ENCODE results near the gene TCERG1L. TPM values are rescaled to one million over a fixed set of nuclear protein-coding genes. Genes with fewer than 3 reads are reported as not detected.

TCERG1L gene
- total RNA-seq, 4 donors from 2014 or later = 0.42 to 1.3 TPM; not detected in 2

DNA sequence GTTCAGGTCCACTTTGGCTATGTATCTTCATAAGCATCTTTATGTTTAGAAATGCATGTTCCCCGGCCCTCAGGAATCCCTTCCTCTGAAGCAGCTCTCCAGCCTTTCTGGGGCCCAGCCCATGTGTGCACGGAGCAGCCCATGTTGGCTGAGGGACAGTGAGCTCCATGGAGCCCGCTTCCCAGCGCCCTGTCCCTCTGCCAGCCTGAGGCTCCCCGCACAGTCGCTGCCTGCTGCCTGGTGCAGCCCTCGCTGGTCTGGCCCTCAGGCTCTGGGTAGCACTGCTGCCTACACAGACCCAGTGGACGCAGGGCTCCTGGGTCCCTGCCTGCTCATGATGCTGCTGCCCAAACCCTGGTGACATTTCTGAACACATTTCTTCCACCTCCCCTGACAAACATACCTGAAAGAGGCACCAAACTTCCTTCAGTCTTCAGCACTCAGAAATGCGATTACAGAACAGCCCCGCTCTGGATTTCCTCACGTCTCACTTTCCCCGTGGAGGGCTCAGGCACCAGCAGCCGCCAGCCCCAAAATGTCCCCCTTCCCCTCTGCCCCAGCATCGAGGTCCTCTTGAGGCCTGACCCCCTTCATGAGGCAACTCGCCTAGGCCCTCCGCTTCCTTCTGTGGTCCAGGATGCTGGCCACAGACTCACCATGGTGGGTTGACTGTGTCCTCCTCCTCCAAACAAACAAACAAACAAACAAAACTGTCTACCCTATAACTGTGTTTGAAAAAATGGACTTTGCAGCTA lies 5.0 kb upstream of the TCERG1L start:
- Histone ChIP-seq H3K4me1 (peaks cover 0 to 8% (median 0%) of the 10 kb centered on the region in 4 donors), H3K36me3 (no peaks in the 10 kb centered on the region), H3K27ac (no peak overlapping the region), H3K4me3 (no peak overlapping the region), H3K9me3 (no peaks in the 10 kb centered on the region), H3K27me3 (peaks cover 0 to 19% of the 10 kb centered on the region in 2 donors)
- no peak for DNase-seq (ENCODE audit: low spot score in 2 of 2)
- TF ChIP-seq POLR2A (IDR thresholded peaks at IDR 0.05) = no peak
- TF ChIP-seq, protein P1, sequence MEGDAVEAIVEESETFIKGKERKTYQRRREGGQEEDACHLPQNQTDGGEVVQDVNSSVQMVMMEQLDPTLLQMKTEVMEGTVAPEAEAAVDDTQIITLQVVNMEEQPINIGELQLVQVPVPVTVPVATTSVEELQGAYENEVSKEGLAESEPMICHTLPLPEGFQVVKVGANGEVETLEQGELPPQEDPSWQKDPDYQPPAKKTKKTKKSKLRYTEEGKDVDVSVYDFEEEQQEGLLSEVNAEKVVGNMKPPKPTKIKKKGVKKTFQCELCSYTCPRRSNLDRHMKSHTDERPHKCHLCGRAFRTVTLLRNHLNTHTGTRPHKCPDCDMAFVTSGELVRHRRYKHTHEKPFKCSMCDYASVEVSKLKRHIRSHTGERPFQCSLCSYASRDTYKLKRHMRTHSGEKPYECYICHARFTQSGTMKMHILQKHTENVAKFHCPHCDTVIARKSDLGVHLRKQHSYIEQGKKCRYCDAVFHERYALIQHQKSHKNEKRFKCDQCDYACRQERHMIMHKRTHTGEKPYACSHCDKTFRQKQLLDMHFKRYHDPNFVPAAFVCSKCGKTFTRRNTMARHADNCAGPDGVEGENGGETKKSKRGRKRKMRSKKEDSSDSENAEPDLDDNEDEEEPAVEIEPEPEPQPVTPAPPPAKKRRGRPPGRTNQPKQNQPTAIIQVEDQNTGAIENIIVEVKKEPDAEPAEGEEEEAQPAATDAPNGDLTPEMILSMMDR (IDR thresholded peaks at IDR 0.05) = no peak
- 82 to 84% methylated on average over 16 of the region's 16 CpGs for WGBS, 2 donors

DNA sequence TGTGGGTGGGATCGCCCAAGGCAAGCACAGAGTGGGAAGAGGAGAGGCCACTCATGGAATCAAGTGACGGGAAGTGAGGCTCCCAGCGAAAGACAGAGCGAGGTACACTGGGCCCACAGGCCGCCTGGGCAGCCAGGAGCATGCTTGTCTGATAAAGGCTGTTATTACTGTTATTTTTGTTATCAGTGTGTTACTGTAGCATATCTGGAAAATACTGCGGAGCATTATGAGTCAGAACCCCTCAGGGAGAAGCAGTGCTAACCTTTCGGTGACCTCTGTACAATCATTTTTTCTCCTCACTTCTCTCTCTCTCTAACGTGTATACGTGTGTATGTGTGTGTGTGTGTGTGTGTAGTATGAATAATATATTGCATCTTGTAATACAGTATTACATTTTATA lies 3.8 kb upstream of the TCERG1L start:
- Histone ChIP-seq H3K9me3 (no peaks in the 10 kb centered on the region), H3K27me3 (peaks cover 0 to 22% of the 10 kb centered on the region in 2 donors), H3K36me3 (no peaks in the 10 kb centered on the region), H3K4me1 (peaks cover 0 to 18% (median 0%) of the 10 kb centered on the region in 4 donors), H3K27ac (no peak overlapping the region), H3K4me3 (no peak overlapping the region)
- TF ChIP-seq POLR2A (IDR thresholded peaks at IDR 0.05) = no peak
- no peak for TF ChIP-seq EP300 (IDR thresholded peaks at IDR 0.05)
- TF ChIP-seq, protein P1 (IDR thresholded peaks at IDR 0.05) = no peak
- no peak for DNase-seq (ENCODE audit: low spot score in 2 of 2)
- 57 to 59% methylated on average over 9 of the region's 9 CpGs for WGBS, 2 donors

DNA sequence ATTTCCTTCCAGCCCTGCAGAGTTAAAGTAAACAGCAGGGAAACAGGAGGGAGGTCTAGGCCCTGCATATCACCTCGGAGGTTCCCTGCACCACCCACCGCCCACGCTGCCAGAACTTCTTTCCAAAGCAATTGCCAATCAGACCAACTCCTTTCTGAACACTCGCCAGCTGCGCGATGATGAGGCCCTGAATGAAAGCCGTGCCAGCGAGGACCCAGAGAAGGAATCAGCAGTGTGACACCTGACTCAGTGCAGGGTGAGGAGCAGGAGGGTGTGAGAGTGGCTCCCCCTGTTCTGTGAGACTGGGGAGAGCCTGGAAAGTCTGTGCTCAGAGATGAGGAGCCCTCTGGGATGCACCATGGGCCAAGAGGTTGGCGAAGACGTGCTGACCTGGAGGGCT lies 3.3 kb upstream of the TCERG1L start:
- no peak for DNase-seq (ENCODE audit: low spot score in 2 of 2)
- Histone ChIP-seq H3K27me3 (peaks cover 0 to 28% of the 10 kb centered on the region in 2 donors), H3K9me3 (no peaks in the 10 kb centered on the region), H3K36me3 (no peaks in the 10 kb centered on the region), H3K4me3 (no peak overlapping the region), H3K27ac (no peak overlapping the region), H3K4me1 (peaks cover 0 to 19% (median 0%) of the 10 kb centered on the region in 4 donors)
- TF ChIP-seq EP300 (IDR thresholded peaks at IDR 0.05) (no peak), POLR2A (IDR thresholded peaks at IDR 0.05) (no peak)
- TF ChIP-seq, protein P1 (IDR thresholded peaks at IDR 0.05) = no peak
- 53 to 61% methylated on average over 10 of the region's 10 CpGs for WGBS, 2 donors

DNA sequence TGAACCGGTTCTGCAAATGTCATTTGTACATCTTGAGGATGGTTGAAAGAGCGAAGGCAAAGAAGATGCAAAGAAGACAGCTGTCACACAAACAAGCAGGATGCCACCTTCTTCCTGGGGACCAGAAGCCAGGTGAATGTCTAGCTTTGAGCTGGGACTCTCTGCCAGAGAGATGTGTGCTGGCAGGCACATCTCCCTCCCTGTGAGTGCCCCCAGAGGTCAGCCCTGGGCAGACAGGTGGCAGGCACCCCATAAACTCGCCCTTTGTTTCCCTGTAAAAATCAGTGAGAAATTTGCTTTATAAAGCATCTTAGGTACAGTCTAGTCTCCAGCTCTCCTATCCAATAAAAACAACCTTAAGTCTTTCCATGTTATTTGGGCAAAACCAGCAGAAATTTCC lies 2.6 kb upstream of the TCERG1L start:
- TF ChIP-seq POLR2A (IDR thresholded peaks at IDR 0.05) (no peak), EP300 (IDR thresholded peaks at IDR 0.05) (no peak)
- TF ChIP-seq, protein P1 (IDR thresholded peaks at IDR 0.05) = no peak
- Histone ChIP-seq H3K4me3 (no peak overlapping the region), H3K9me3 (no peaks in the 10 kb centered on the region), H3K27me3 (peaks cover 0 to 34% of the 10 kb centered on the region in 2 donors), H3K27ac (no peak overlapping the region), H3K4me1 (peaks cover 0 to 19% (median 0%) of the 10 kb centered on the region in 4 donors), H3K36me3 (no peaks in the 10 kb centered on the region)
- 81% methylated on average over 3 of the region's 3 CpGs for WGBS, 2 donors
- no peak for DNase-seq (ENCODE audit: low spot score in 2 of 2)

DNA sequence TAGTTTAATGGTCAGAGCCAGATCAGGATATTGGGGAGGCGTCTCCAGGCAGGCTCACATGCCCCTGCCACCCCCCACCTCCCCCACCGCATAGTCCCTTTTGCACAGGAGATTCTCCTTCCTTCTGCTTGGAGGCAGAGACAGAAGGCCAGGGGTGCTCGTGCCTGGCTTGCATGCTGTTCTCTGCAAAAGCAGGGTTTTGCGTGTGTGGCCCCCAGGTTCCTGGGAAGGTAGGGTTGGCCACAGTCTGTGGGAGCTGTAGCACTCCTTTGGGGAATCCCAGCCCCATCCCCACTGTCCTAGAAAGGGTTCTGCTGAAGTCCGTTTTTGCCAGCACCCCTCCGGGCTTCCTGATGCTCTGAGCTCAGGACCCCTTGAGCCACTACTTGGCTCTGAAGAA lies 1.9 kb upstream of the TCERG1L start:
- H3K9me3 ChIP-seq = no peaks in the 10 kb centered on the region
- H3K4me1 ChIP-seq = peaks cover 0 to 19% (median 0%) of the 10 kb centered on the region in 4 donors
- 74 to 77% methylated on average over 6 of the region's 6 CpGs for WGBS, 2 donors
- TF ChIP-seq POLR2A (IDR thresholded peaks at IDR 0.05) (no peak), EP300 (IDR thresholded peaks at IDR 0.05) (no peak)
- TF ChIP-seq, protein P1 (IDR thresholded peaks at IDR 0.05) = no peak
- no peak for DNase-seq (ENCODE audit: low spot score in 2 of 2)
- peaks cover 0 to 40% of the 10 kb centered on the region in 2 donors for H3K27me3 ChIP-seq
- no peak overlapping the region for H3K4me3 ChIP-seq
- no peak overlapping the region for H3K27ac ChIP-seq
- H3K36me3 ChIP-seq = no peaks in the 10 kb centered on the region

Data from tibial nerve (tissue), 4 donors.